ENCODE measurements around the gene ERRFI1.
A peak's percentile ranks its signal among the peaks of the same experiment; 100 is the strongest.
"Not testable (repeated sequence)": the region's sequence is repeated elsewhere in the genome, so short reads cannot be mapped to it uniquely, and the experiment has no call there.

ERRFI1 gene, protein sequence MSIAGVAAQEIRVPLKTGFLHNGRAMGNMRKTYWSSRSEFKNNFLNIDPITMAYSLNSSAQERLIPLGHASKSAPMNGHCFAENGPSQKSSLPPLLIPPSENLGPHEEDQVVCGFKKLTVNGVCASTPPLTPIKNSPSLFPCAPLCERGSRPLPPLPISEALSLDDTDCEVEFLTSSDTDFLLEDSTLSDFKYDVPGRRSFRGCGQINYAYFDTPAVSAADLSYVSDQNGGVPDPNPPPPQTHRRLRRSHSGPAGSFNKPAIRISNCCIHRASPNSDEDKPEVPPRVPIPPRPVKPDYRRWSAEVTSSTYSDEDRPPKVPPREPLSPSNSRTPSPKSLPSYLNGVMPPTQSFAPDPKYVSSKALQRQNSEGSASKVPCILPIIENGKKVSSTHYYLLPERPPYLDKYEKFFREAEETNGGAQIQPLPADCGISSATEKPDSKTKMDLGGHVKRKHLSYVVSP

DNA sequence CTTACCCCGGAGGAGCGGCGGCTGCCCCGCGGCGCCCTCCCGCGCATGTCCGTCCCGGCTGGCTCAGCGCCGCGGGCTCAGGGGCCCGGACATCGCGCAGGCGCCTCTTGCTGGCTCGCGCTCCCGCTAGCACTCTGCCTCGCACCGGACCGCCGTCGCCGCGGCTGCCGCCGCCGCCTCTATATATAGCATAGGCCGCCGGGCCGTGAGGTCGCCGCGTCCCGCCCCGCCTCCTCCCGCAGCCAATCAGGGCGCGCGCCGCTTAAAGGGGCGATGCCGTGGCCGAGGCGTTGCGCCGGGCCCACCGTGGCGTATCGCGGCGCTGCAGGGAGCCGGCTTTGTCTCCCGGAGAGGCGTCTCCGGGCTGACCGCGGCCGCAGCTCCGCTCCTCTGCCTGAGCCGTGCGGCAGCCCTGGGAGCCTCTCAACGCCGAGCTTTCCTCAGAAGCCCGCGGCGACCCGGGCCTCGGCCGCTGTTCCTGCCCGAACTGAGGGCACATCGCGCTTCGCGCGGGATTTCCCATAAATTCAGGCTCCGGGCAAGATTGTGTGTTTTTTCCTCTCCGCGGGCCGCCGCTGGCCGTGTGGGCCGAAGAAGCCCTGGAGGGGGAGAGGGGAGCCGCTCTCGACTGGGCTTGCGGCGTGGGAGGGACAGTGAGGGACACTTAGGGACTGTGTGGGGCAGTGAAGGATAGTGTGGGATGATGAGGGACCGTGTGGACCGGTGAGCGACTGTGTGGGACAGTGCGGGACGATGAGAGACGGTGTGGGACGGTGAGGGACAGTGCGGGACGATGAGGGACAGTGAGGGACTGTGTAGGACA lies at the start of gene ERRFI1:
TSS of gene ERRFI1 (minus strand) at position 157 of the 823 bp plus-strand sequence. CDS start 10,690 bp downstream, outside the sequence.
- Mint-ChIP-seq H3K27ac (peak within 1 kb of the TSS; percentile 32), H3K4me3 (peak within 1 kb of the TSS; percentile 83), H3K9me3 (no peaks in the 10 kb centered on the region), H3K36me3 (ENCODE audit: low read depth) (no peaks in the 10 kb centered on the region), H3K27me3 (ENCODE audit: low read depth) (peaks cover 61% of the 10 kb centered on the region), H3K4me1 (ENCODE audit: low read depth) (peaks cover 8% of the 10 kb centered on the region)
- DNase-seq (ENCODE audit: low spot score), result peak; percentile 91

DNA sequence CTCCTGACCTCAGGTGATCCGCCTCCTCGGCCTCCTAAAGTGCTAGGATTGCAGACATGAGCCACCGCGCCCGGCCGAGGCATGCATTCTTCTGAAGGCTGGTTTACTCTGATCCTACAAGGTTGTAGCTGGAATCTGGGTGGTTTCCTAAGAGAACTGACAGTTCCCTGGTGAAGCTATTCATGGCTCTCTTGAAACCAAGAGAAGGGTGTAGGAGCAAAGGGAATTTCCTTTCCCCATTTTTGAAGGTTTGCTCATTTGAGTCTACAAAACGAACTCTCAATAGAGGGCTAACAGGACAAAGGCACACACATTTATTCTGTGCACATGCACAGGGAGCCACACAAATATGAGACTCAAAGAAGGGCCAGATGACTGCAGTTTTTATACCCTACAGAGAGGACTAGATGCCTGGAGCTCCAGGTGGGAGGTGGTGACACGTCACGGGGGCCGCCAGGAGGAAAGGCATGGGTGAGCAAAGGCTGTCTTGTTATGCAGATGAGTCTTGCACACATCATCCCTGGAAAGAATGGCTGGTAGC lies 49.5 kb upstream of the ERRFI1 start:
- no peak overlapping the region for H3K4me3 Mint-ChIP-seq
- no peaks in the 10 kb centered on the region for H3K36me3 Mint-ChIP-seq (ENCODE audit: low read depth)
- peaks cover 2% of the 10 kb centered on the region for H3K4me1 Mint-ChIP-seq (ENCODE audit: low read depth)
- H3K27me3 Mint-ChIP-seq (ENCODE audit: low read depth), result peaks cover 2% of the 10 kb centered on the region
- no peak for DNase-seq (ENCODE audit: low spot score)
- H3K27ac Mint-ChIP-seq, result no peak overlapping the region
- H3K9me3 Mint-ChIP-seq, result no peaks in the 10 kb centered on the region

DNA sequence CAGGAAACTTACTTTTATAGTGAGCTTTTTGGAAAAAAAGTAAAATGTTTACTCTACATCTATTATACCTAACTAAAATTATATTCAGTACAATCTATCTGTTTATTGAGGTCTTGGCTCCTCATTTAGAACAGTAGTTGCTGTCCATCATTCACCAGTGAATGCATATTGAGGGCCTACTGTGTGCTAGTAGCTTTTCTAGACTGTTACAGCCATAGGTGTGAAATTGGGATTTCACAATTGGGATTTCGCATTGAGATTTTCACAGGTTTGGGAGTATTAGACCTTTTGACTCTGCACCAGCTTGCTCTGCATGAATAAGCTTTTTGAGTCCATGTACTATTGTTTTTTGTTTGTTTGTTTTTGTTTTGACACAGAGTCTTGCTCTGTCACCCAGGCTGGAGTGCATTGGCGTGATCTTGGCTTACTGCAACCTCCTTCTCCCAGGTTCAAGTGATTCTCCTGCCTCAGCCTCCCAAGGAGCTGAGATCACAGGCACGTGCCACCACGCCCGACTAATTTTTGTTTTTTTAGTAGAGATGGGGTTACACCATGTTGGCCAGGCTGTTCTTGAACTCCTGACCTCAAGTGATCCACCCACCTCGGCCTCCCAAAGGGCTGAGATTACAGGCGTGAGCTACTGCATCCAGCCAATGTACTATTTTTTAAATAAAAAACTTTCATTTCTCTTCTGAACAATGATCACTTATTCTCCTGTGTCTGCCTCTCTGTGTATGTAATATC lies 47.2 kb upstream of the ERRFI1 start:
- Mint-ChIP-seq H3K4me3 (no peak overlapping the region), H3K36me3 (ENCODE audit: low read depth) (no peaks in the 10 kb centered on the region), H3K4me1 (ENCODE audit: low read depth) (peaks cover 2% of the 10 kb centered on the region), H3K9me3 (no peaks in the 10 kb centered on the region), H3K27ac (no peak overlapping the region), H3K27me3 (ENCODE audit: low read depth) (peaks cover 2% of the 10 kb centered on the region)
- DNase-seq (ENCODE audit: low spot score), result no peak

DNA sequence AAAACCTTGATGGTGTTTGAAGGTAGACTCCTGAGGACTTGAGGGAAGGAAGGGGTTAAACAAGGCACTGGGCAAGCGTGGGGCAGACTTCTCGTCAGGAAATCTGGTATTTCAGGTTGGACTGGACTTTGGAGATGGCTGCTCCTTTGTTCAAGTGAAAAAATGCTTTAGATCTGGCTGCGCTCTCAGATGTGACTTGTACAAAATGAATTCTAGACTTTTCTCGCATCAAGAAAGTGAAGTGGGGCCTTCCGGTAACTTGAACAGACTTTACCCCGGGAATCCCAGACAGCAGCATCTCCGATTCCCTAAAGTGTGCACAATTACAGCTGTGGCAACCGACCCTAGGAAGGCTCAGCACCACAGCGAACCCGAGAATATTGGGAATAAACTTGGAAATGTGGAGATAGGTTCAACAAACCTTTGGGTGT lies 44.3 kb upstream of the ERRFI1 start:
- H3K4me3 Mint-ChIP-seq, result no peak overlapping the region
- no peaks in the 10 kb centered on the region for H3K9me3 Mint-ChIP-seq
- peaks cover 3% of the 10 kb centered on the region for H3K27me3 Mint-ChIP-seq (ENCODE audit: low read depth)

DNA sequence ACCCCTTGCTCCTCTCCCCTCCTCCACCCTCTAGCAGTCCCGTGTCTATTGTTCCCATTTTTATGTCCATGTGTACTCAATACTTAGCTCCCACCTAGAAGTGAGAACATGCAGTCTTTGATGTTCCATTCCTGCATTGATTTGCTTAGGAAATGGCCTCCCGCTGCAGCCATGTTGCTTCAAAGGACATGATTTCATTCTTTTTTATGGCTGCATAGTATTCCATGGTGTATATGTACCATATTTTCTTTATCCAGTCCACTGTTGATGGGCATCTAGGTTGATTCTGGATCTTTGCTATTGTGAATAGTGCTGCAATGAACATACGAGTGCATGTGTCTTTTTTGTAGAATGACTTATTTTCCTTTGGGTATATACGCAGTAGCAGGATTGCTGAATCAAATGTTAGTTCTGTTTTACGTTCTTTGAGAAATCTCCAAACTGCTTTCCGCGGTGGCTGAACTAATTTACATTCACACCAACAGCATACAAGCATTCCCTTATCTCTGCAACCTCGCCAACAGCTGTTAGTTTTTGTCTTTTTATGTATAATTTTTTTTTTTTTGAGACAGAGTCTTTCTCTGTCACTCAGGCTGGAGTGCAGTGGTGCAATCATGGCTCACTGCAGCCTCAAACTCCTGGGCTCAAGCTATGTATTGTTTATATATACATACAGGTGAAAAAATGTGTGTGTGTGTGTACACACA lies 43.7 kb upstream of the ERRFI1 start:
- H3K36me3 Mint-ChIP-seq (ENCODE audit: low read depth); H3K27ac Mint-ChIP-seq; H3K4me1 Mint-ChIP-seq (ENCODE audit: low read depth); H3K27me3 Mint-ChIP-seq (ENCODE audit: low read depth); DNase-seq (ENCODE audit: low spot score); H3K9me3 Mint-ChIP-seq; H3K4me3 Mint-ChIP-seq: not testable (repeated sequence)

More for the DNA sequence above, 44.3 kb upstream of the ERRFI1 start:
- Mint-ChIP-seq H3K36me3 (ENCODE audit: low read depth) (no peaks in the 10 kb centered on the region), H3K4me1 (ENCODE audit: low read depth) (no peaks in the 10 kb centered on the region), H3K27ac (no peak overlapping the region)
- no peak for DNase-seq (ENCODE audit: low spot score)

DNA sequence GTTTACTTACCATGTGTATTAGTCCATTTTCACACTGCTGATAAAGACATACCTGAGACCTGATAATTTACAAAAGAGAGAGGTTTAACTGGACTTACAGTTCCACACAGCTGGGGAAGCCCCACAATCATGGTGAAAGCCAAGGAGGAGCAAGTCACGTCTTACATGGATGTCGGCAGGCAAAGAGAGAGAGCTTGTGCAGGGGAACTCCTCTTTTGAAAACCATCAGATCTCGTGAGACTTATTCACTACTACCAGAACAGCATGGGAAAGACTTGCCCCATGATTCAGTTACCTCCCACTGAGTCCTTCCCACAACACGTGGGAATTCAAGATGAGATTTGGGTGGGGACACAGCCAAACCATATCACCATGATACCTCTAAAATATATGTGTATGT lies 39.3 kb upstream of the ERRFI1 start:
- no peak for DNase-seq (ENCODE audit: low spot score)
- H3K4me1 Mint-ChIP-seq (ENCODE audit: low read depth), result no peaks in the 10 kb centered on the region
- peaks cover 9% of the 10 kb centered on the region for H3K27me3 Mint-ChIP-seq (ENCODE audit: low read depth)
- H3K9me3 Mint-ChIP-seq, result no peaks in the 10 kb centered on the region
- H3K4me3 Mint-ChIP-seq, result no peak overlapping the region
- H3K36me3 Mint-ChIP-seq (ENCODE audit: low read depth), result no peaks in the 10 kb centered on the region
- H3K27ac Mint-ChIP-seq, result no peak overlapping the region

DNA sequence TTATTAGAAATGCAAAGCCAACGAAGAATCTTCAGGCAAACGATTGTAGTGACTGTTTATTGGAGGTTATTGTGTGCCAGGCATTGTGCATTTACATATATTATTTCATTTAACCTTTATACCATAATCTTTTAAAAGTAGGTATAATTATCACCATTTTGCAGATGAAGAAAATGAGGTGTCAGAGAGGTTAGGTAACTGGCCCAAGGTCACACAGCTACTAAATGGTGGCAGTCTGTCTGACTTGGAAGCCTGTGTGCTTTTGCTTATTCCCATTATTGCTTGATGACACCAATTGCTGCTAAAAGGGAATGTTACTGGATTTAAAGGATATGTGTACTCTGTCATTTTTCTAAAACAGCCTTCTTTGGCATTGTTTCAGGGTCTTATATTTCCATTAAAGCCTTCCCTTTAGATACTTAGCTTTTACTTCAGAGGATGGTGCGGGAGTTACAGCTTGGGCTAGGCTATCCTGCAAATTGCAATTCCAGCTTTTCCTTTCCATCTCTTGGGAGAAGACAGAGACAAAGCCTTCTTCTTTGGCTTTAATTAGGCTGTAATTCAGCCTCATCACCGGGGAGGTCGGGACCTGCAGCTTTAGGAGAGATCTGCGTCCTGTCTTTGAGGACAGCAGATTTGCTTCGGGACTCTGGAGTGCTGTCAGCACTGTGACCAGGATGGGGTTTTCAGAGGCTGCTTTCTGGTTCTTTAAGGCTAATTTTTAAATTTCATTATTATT lies 37.4 kb upstream of the ERRFI1 start:
- Mint-ChIP-seq H3K27ac (no peak overlapping the region), H3K36me3 (ENCODE audit: low read depth) (no peaks in the 10 kb centered on the region), H3K27me3 (ENCODE audit: low read depth) (peaks cover 9% of the 10 kb centered on the region), H3K4me3 (no peak overlapping the region), H3K4me1 (ENCODE audit: low read depth) (no peaks in the 10 kb centered on the region), H3K9me3 (no peaks in the 10 kb centered on the region)
- DNase-seq (ENCODE audit: low spot score), result no peak

DNA sequence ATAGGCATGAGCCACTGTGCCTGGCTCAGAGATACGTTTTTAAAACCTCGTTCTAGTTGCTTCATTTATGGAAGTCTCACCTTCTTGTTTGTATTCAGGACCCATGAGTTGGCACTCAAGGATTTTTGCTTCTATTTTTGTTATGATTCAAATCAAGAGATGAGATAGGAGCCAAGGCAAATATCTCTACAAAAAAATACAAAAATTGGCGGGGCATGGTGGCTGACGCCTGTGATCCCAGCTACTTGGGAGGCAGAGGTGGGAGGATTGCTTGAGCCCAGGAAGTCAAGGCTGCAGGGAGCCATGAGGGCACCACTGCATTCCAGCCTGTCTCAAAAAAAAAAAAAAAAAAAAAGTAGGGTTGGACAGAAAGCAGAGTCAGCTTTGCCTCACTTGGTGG lies 36.8 kb upstream of the ERRFI1 start:
- DNase-seq (ENCODE audit: low spot score), result no peak
- Mint-ChIP-seq H3K36me3 (ENCODE audit: low read depth) (no peaks in the 10 kb centered on the region), H3K4me1 (ENCODE audit: low read depth) (no peaks in the 10 kb centered on the region), H3K27me3 (ENCODE audit: low read depth) (peaks cover 9% of the 10 kb centered on the region), H3K27ac (no peak overlapping the region), H3K9me3 (no peaks in the 10 kb centered on the region), H3K4me3 (no peak overlapping the region)

DNA sequence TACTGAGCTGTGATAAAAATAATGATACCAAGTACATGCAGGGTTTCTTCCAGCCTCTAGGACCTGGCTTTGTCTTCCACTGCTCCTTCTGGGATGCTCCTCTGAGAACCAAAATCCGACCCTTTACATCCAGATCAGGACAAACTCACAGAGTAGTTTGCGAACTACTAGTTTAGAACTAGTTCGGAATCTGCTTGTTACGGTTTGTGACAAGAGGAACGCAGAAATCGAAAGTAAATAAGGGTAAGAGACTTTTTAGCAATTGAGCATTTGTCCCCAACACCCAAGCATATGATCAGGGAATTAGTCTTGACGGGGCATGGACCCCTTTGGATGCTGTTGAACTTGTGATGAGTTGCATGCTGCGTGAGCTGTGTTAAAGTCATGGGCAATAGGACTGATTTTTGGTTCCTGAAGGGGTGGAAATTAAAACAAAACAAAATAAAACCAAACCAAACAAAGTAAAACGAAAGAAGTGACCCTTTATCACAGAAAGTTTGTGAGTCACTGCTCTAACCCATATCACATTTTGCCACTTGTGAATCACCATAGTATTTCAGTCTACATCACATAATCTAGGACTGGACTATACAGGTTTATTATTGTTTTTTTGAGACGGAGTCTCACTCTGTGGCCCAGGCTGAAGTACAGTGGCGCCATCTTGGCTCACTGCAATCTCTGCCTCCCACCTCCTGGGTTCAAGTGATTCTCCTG lies 35.7 kb upstream of the ERRFI1 start:
- no peak overlapping the region for H3K27ac Mint-ChIP-seq

DNA sequence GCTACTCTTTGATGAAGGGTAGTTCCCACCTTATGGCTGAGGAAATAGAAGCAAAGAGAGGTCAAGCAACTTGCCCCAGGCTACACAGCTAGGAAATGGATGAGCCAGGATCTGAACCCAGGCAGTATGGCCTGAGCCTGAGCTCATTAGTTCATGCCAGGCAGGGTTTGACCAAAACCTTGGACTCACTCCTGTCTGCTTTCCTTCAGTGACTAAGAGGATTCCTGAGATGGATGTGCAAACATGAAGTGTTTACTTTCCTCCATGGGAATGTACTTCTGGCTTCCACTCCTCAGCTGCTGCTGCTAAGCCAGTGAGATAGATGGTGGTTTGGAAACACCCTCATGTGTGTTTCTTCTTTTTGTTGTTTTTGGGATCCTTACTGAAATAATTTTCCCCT lies 35.1 kb upstream of the ERRFI1 start:
- DNase-seq (ENCODE audit: low spot score), result no peak
- Mint-ChIP-seq H3K9me3 (no peaks in the 10 kb centered on the region), H3K4me3 (no peak overlapping the region), H3K4me1 (ENCODE audit: low read depth) (no peaks in the 10 kb centered on the region), H3K27me3 (ENCODE audit: low read depth) (peaks cover 7% of the 10 kb centered on the region), H3K36me3 (ENCODE audit: low read depth) (no peaks in the 10 kb centered on the region), H3K27ac (no peak overlapping the region)

More for the DNA sequence above, 35.7 kb upstream of the ERRFI1 start:
- H3K36me3 Mint-ChIP-seq (ENCODE audit: low read depth), result no peaks in the 10 kb centered on the region
- H3K27me3 Mint-ChIP-seq (ENCODE audit: low read depth), result peaks cover 9% of the 10 kb centered on the region
- no peaks in the 10 kb centered on the region for H3K9me3 Mint-ChIP-seq
- H3K4me1 Mint-ChIP-seq (ENCODE audit: low read depth), result no peaks in the 10 kb centered on the region
- H3K4me3 Mint-ChIP-seq, result no peak overlapping the region
- no peak for DNase-seq (ENCODE audit: low spot score)

DNA sequence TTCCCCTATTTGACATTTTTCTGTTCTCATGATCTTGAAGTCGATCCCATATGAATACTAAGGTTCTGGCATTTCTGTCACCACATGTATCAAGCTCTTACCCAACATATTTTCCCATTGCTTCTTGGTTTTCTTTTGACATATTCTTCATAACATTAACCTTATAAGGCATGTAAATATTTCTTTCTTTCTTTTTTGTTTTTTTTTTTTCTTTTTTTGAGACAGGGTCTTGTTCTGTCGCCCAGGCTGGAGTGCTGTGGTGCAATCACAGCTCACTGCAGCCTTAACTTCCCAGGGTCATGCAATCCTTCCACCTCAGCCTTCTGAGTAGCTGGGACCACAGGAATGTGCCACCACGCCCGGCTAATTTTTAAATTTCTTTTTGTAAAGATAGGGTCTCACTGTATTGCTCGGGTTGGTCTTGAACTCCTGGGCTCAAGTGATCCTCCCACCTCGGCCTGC lies 33.1 kb upstream of the ERRFI1 start:
- peaks cover 2% of the 10 kb centered on the region for H3K27me3 Mint-ChIP-seq (ENCODE audit: low read depth)
- no peak for DNase-seq (ENCODE audit: low spot score)

DNA sequence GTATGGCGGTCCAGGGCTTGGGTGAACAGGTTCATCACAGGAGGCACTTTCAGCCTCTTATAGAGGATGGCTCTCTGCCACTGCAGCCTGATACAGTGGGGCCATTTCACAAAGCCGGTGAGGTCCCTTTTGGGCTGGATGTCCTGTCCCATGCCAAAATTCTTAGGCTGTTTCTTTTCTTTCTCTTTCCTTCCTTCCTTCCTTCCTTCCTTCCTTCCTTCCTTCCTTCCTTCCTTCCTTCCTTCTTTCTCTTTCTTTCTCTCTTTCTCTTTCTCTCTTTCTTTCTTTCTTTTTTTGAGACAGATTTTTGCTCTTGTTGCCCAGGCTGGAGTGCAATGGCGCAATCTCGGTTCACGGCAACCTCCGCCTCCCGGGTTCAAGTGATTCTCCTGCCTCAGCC lies 31.7 kb upstream of the ERRFI1 start:
- not testable (repeated sequence) for H3K27me3 Mint-ChIP-seq (ENCODE audit: low read depth); H3K4me1 Mint-ChIP-seq (ENCODE audit: low read depth); DNase-seq (ENCODE audit: low spot score); H3K4me3 Mint-ChIP-seq; H3K9me3 Mint-ChIP-seq; H3K36me3 Mint-ChIP-seq (ENCODE audit: low read depth); H3K27ac Mint-ChIP-seq

More for the DNA sequence above, 33.1 kb upstream of the ERRFI1 start:
- Mint-ChIP-seq H3K27ac (no peak overlapping the region), H3K4me1 (ENCODE audit: low read depth) (no peaks in the 10 kb centered on the region), H3K36me3 (ENCODE audit: low read depth) (no peaks in the 10 kb centered on the region), H3K4me3 (no peak overlapping the region), H3K9me3 (no peaks in the 10 kb centered on the region)
